GM21619 (cell line): ENCODE results near the gene HOXA3.

Experiments
- ATAC-seq: cut with Tn5 transposase; IDR thresholded peaks from one replicate; pipeline ENCODE4 v1.9.1; 2021; ENCODE audit not compliant: unreplicated experiment

HOXA3 gene

DNA sequence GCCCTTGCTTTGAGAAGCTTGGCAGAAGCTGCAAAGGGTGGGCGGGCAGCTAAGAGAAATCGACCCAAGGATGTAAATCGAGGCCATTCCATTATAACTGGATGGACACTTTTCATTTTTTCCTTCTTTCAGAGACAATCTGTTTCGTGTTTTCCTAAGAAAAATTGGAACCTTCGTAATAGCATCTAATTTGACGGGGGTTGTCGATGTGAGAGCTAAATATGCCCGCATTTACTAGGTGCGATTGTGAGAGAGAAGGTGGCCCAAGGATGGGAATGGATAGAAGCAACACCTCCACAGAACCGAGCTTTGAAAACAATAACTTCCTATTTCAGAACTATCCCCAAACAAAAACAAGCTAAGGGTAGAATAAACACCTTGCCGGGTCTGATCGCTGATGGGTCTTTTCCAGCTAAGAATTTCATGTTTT lies 21.0 kb downstream of the HOXA3 start:
- ATAC-seq, result no peak

DNA sequence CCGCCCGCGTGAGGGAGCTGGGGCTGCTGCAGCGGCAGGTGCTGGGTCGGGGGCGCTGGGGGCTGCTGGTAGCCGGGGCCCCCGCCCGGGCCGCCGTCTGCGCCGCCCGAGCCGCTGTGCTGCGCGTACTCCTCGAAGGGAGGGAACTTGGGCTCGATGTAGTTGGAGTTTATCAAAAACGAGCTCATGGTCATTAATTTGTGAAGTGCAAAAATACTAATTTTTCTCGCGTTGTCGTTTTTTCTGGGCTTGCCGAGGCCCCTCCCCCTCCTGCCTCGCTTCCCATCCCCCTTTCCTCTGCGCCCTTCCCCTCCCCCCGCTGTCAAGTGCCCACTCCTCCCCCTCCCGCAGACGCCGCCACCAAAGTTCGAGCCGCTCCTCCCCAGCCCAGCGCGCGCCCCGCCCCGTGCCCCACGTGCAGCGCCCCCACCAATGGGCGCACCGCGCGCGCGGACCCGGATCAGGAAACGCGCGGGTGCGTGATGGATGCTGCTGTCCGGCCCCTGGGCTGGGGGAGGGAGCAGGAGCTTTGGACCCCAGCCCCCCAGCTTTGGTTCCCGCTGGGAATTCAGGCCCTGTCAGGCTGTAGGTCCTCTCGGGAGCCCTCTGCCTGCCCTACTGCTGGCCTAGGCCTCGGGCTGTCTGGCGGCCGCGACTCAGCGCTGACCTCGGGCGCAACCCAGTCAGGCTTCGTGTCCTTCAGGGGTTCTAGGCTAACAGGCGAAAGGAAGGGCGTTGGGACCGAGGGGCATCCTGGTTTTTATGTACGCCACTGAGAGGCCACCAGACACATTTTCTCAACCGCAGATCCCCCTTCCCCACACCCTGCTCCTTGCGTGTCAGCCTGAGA lies 21.6 kb downstream of the HOXA3 start, which contains the start of gene HOXA4:
HOXA4 (minus strand) TSS at position 218 of the 850 bp plus-strand sequence; CDS start at position 194, 24 bp downstream.
- peak; percentile 67 for ATAC-seq

DNA sequence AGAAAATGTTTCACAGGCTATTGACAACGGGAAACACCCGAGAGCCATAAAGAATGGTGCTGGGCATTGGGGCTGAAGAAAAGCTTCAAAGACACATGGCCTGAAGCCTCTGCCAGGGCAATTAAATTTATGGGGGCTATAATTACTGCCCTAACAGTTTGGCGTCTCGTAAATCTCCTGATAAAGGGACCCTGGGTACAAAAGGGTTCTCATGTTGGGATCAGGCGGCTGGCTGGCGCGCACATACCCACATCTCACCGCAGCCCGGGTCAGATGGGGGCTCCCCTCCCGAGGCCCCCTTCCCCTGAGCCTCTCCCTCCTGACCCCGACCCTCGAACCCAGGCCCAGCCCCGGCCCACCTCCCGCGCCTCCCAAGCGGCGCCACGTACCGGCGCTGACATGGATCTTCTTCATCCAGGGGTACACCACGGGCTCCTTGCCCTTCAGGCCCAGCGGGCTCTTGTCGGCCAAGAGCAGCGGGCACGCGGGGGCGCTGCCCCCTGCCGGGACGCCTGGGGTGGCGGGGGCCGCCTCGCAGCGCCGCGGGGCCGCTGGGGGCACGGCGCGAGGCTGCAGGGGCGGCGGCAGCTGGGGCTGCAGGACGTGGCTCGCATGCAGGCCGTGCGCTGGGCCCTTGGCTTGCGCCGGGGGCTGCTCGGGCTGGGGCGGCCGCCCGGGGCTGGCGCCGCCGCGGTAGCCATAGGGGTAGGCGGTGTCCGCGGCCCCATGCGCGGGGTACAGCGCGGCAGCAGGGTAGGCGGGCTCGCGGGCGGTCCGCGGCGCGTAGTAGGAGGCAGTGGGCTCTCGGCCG lies 22.4 kb downstream of the HOXA3 start:
- ATAC-seq, result no peak

DNA sequence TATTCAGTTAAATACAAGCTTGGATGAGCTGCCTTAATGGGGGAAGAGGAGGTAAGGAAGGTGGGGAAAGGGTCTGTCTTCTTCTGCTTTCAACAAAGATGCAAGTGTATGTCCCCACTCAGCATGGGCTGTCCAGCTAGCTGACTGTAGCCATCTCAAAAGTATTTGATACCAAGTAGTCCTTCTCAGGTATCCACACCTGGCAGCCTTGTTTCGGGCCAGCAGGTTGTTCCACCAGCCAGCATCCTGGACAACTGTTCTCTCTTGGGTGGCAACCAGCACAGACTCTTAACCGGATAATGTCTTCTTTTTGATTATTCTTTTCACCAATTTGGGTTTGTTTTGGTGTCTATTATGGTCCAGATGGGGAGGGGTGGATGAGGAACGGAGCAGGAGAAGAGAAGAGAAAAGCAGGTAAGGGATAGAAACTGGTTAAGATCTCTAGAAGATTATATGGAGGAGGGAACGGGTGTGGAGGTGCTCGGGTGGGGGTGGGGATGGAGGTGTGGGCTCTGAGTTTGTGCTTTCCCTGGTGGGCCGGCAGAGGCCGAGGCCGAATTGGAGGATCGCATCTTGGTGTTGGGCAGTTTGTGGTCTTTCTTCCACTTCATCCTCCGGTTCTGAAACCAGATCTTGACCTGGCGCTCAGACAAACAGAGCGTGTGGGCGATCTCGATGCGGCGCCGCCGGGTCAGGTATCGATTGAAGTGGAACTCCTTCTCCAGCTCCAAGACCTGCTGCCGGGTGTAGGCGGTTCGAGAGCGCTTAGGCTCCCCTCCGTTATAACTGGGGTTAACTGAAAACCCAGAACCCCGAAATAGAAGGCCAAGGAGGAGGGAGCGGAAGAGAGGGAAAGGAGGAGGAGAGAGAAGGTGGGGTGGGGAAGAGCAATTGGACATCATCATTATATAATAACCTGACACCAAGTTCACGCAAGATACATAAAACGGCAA lies 23.3 kb downstream of the HOXA3 start:
- ATAC-seq, result no peak

DNA sequence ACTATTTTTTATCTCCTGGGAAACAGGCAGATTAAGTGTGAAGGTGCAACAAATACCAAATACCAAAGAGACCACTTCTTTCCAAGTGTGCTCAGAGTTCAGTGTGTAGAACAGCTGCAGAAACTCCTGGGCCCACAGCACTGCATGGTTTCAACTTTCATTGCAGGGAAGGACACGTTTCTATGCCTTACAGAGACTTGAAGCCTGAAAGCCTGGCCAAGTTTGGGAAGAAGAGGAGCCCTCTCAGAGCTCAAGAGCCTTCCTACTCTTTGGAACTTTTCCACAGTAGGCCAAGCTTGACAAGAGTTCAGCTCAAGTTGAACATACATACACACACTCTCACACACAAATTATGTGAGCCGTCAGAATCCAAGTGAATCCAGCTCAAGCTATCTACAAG lies 24.3 kb downstream of the HOXA3 start:
- no peak for ATAC-seq

DNA sequence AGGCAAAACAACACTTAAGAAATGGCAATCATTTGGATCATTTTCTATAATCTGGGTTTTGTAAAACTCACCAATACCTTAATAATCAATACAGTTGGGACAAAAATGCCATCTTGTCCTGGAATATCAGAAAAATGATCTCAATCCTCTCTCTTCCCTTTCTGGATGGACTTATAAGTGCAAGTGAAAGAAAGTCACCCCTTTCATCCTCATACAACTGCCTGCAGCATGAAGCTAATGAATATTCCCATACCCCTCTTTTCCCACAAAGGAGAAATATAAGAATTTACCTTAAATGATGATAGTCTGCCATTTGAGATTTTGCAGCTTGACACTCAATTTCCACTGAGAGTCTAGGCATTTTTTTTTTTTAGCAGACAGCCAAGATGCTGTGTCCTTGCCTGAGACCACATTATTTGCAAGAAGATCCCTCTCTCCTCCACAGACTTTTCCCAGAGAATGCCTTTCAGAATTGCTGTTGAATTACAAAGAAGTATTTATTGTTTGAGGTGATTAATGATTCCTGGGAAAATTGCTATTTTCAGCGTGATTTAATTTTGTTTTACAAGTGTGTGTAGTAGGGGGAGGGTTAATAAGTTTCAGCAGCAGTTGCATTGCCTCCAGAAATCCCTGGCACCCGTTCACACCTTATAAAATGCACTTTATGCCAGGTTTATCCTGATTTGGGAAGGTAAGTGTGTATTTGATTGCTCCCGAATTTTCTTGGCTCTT lies 25.6 kb downstream of the HOXA3 start:
- no peak for ATAC-seq

DNA sequence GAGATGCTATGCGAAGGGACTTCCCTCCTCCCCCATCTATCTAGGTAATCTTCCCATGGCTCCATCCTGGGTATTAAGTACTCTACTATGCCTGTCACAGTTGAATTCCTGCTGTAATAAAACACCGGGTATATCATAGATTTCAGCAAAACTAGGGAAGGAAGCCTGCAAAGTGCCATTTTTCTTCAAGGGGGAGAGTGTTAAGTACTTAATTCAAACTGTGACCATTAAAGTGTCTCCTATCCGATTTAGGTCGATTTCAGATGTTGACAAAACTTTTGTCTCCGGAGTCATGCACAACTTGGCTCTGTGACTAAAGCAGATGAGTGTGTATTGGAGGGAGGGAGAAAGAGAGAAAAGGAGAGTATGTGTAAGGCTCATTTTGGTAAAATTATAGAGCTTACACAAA lies 26.4 kb downstream of the HOXA3 start:
- ATAC-seq, result no peak

DNA sequence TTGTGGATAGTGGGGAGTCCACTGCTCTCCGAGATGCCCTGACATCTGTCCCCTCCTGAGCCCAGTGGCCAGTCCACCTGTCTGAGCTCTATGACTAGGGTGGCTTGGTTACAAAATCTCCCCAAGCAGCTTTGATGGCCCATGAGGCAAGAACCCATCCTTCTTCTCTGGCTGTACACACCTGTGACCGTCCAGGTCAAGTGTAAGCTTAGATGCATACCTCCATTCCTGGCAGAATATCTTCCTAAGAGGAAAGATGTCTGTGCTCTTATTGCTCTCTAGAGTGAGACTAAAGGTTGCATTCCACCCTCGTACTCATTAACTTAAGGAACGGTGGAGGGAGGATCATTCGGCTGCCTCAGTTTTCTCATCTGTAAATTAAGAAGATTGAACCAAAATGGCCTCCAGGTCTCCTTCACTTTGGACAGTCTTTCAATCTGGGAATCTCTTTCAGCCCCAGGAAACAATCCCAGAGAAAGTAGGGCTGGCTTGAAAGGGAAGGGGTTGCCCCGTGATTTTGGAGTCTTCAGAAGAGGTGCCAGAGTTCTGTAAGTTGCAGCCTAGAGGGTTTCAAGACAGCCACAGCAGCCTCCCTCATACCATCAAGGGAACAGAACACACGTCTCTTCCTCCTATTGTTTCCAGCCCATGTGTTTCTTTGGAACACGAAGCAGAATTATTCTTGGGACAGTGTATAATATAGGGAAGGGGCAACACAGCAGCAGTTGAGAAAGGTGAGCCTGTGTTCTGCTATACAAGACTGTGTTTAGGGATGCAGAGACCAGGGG lies 27.3 kb downstream of the HOXA3 start:
- ATAC-seq, result no peak

DNA sequence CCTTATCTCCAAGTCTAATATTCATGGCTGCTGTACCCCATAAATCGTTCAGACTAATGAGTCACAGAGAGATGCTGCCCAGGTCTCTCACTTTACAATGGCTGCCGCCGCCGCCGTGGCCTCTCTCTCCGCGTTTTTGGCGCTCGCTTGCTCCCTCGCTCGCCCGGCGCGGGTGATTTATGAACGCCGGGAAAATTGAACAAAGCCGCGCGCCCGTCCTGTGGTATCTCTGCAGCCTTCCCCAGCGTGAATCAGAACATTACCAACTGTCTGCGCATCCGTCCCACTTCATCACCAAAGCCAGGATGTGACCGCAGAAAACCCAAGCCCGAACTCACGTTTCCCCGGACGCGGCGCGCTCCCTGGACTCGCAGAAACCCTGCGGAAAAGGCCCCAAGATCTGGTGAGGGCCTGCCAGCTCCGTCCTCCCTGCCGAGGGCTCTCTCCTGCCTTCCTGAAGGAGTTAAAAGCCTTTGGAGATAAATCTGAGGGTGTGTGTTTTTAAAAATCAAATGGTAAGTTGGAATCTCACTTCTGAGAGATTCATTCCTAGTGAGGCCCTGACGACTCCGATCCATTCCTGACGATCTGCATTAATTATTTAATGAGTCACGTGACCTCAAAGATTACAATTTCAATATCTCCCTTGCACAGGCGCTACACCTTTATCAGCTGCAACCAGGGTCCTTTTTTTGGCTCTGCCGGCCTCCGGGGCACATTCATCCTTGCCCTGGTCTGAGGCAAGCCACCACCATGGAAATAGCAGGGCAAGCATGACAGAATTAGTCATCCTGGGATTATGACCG lies 28.1 kb downstream of the HOXA3 start:
- no peak for ATAC-seq

DNA sequence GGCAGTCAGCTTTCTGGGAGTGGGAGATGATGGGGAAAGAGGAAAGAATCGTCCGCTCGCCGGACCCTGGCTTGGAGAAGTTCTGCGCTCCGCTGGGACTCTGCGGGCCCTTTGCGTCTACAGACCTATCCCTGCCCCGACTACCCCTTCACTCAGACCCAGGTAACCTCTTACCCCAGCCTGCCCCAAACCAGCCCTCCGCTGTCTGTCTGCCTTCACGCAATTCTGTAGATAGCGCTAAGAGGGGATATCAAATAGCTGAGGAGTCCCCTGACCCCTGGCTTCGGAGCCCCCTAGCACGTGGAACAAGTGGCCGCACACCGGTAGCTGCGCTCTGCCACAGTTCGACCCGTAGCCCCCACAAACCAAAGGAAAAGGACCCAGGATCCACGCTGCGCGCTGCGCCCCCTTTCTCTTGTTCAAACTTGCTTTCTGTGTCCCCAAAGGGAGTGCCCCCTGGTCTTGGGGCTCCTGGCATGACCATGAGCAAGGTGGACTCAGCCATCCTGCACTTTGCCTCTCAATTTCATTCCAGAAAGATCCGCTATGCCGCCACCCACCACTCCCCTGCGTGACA lies 28.8 kb downstream of the HOXA3 start:
- no peak for ATAC-seq

DNA sequence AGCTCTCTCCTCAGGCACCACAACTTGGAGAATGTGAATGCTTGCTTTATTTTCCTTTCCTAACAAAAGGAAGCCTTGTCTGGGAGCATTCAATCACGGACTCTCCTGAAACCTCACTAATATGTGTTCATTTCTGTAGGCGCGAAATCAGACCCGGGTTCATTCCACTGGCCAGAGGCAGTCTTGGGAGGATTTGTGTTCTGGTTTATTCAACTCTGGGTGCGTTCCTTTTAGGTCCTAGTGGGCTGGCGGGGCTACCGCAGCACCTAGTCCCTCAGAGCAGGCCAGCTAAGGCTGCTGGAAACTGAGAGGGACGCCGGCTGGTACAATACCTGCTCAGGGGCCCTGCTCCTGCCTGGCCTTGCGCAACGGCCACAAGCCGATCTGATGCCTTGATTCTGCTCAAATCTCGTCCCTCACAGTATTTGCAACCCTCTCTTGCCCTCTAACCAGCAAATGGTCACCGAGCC lies 29.3 kb downstream of the HOXA3 start:
- ATAC-seq, result no peak

DNA sequence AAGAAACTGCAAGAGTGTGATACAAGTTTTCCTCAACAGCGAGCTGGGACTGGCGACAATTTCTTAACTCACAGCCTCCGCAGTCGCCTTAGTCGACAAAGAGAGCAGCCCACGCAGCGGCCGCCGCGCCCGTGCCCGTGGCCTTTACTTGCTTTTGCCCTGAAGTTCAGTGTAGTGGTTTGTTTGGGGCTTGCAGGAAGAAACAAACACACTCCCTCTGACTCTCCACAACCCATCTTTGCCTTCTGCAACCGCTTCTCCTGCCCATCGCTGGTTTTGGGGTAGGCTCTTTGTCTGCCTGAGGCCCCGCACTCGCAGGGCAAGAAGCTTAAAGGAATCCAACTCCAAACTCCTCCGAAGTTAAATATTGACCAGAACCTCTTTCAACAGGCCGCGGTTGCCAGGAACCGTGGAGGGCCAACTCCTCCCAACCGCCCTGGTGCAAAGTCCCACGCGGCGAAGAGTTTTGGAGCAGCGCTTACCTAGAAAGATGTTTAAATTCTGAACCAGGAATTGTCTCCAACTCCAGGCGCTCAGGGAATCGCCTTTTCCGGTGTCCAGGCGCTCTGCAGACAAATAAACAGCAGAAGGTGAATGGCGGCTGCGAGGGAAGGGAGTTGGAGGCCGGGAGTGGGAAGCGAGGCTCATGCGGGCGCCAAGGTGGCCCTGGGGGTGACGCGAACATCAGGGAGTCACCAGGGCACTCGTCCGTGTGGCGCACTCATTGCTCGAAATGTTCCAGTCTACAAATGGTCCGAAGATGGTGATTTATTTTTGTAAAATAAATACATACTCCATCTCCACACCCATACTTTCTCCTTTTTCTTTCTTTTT lies 30.1 kb downstream of the HOXA3 start:
- ATAC-seq, result no peak

DNA sequence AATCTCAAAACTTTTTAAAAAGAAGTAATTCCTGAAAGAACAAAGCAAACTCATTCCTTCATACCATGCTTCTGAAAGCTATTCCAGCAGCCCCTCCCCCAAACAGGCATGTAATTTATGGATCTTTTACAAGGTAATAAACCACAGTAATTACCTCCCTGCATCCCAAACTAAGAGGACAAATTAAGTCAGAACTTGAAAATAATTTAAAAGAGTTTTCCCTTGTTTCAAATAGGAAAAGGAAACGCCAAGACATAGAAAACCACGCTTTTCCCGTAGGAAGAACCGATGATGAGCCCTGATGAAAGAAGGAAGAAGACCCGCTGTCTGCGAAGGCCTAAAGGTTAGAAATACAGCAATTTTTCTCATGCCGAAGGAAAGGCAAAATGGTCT lies 30.7 kb downstream of the HOXA3 start:
- ATAC-seq, result no peak

DNA sequence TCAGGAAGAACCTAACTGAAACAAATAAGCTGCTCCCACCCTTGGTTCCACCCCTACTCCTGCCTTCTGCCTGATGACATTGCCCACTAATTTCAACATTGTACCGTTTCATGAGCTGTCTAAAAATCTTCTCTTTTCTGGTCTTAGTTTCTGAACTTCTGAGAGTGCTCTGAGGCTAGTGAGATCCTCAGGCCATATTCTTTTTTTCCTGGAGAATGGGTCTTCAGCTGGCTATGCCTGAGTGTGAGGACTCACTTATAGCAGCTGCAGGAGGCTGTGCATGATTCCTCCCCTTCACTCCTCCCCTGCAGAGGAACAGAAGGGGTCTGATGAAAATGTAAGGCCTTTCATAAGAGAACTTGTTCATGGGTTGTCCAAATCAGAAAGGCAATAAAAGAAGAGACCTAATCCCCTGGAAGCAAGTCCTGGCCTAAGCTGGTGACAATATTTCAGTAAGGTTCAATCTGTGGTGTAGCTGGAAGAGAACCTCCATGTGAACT lies 32.9 kb downstream of the HOXA3 start:
- no peak for ATAC-seq

DNA sequence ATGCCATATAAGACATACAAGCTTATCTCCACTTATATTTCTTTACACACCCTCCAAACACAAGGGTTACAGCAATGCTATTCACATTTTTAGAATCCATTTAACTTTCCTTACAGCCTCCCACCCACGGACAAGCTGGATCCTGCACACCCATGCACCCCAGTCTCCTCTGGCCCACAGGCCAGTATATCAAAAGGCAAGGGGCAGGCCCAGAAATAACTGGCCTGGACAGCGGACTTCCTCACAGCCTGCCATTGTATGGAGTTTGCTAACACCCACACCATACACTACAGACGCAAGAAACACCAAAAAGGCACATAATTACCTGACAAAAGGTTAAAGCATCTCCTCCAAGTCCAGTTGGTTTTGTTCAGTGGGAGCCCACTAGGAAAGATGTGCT lies 33.8 kb downstream of the HOXA3 start:
- no peak for ATAC-seq

DNA sequence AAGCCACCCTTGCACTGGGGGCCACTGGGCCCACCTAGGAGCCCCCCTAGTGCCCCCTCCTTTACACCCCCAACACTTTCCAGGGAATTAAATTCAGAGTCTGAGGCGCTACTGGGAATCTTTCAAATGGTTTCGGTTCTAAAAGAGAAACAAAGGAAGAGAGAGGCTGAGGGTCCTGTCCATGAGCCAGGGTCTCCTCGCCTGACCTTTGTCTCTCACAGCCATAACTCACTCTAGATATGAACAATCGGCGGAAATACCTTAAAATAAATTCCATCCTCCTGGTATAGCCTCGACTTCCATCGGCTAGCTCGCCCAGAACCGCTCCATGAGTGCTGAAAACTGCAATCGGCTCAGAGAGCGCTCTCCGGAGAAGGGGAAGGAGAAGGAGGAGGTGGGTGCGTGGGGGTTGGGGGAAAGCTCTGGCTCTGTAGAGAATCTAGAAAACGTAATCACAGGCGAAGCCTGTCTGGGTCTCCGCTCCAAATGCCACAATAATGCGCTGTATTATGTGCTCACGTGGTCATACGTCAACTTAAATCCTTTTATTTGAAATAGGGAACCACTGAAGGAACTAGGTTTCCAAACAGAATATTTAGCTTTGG lies 34.4 kb downstream of the HOXA3 start:
- ATAC-seq, result no peak
